Measurements from ENCODE around the gene BCLAF1.
A peak's percentile ranks its signal among the peaks of the same experiment; 100 is the strongest.

The BCLAF1 gene, protein sequence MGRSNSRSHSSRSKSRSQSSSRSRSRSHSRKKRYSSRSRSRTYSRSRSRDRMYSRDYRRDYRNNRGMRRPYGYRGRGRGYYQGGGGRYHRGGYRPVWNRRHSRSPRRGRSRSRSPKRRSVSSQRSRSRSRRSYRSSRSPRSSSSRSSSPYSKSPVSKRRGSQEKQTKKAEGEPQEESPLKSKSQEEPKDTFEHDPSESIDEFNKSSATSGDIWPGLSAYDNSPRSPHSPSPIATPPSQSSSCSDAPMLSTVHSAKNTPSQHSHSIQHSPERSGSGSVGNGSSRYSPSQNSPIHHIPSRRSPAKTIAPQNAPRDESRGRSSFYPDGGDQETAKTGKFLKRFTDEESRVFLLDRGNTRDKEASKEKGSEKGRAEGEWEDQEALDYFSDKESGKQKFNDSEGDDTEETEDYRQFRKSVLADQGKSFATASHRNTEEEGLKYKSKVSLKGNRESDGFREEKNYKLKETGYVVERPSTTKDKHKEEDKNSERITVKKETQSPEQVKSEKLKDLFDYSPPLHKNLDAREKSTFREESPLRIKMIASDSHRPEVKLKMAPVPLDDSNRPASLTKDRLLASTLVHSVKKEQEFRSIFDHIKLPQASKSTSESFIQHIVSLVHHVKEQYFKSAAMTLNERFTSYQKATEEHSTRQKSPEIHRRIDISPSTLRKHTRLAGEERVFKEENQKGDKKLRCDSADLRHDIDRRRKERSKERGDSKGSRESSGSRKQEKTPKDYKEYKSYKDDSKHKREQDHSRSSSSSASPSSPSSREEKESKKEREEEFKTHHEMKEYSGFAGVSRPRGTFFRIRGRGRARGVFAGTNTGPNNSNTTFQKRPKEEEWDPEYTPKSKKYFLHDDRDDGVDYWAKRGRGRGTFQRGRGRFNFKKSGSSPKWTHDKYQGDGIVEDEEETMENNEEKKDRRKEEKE

DNA sequence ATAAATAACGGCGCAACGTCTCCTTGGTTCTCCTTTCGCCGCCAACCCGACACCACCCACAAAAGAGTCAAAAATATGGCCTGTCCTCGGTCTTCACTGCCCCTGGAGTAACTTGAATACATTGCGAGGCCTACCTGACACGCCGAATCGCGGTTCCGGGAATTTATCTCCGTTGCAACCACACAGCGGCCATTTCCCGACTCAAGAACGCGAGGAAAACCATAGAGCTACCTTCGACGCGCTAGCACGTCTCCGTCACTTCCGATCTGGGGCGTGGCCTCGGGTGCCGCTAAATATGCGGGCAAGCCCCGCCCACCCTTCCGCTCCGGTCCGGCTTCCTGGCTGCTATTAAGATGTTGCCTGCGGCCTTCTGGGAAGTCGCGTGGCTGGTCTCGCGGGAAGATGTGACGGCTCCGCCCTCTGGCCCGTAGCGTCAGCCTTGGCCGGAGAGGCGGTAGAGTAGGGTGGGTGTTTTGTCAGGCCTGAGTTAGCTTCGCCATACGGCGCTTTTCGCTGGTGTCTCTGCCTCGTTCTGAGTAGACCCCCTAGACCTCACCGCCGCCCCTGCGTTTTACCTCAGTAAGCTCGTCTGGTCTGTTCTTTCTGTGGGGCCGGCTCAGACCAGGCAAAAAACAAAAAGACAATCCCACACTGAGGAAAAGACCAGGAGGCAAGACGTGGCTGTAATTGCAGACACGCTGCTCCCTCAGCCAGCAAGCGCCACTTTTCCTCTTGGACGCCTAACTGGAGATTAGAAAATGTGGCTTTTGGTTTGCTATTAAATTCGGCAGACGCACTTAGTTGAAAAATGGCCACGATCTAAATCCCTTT, at the start of gene BCLAF1:
Gene BCLAF1, minus strand, starts transcription at position 268 of the 831 bp plus-strand sequence. CDS start 9,980 bp downstream, outside the sequence.
- no peaks in the 10 kb centered on the region for H3K27me3 ChIP-seq (ENCODE audit: insufficient read depth, low read length)
- H3K27ac ChIP-seq (ENCODE audit: low read depth, low read length) = peak within 1 kb of the TSS; percentile 95
- peak within 1 kb of the TSS; percentile 86 for H3K4me3 ChIP-seq (ENCODE audit: low read depth, low read length)
- H3K4me1 ChIP-seq (ENCODE audit: control insufficient read depth, insufficient read depth, low read length, unreplicated experiment) = peaks cover 34% of the 10 kb centered on the region
- peak within 1 kb of the TSS; percentile 82 for H2AFZ ChIP-seq (ENCODE audit: low read length, unreplicated experiment)
- no peaks in the 10 kb centered on the region for H3K36me3 ChIP-seq (ENCODE audit: insufficient read depth, low read length)
- H3K79me2 ChIP-seq (ENCODE audit: control insufficient read depth, insufficient read depth, low read length, unreplicated experiment) = peaks cover 47% of the 10 kb centered on the region

DNA sequence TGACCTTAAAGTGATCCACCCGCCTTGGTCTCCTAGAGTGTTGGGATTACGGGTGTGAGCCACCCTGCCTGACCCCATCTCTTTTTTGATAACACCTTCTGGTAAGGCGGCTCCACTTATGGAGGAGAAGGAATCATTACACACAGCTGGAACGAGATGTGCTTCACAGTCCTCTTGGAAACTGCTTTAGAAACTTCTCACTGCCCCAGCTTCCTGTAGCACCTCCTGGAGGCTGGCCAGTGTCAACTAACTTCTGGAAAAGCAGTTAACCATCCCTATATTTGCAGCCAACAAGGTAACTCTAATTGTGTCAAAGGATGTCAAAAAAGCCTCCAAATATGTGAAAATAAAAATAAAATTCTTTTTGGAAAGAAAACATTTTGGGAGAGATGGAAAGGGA, 48.8 kb upstream of the BCLAF1 start:
- no peaks in the 10 kb centered on the region for H3K79me2 ChIP-seq (ENCODE audit: control insufficient read depth, insufficient read depth, low read length, unreplicated experiment)
- no peaks in the 10 kb centered on the region for H3K36me3 ChIP-seq (ENCODE audit: insufficient read depth, low read length)
- no peak overlapping the region for H3K4me3 ChIP-seq (ENCODE audit: low read depth, low read length)
- no peak overlapping the region for H3K27ac ChIP-seq (ENCODE audit: low read depth, low read length)
- no peak overlapping the region for H2AFZ ChIP-seq (ENCODE audit: low read length, unreplicated experiment)
- H3K4me1 ChIP-seq (ENCODE audit: control insufficient read depth, insufficient read depth, low read length, unreplicated experiment) = no peaks in the 10 kb centered on the region
- H3K27me3 ChIP-seq (ENCODE audit: insufficient read depth, low read length) = peaks cover 3% of the 10 kb centered on the region; the same call in 1 of the 2 replicates

DNA sequence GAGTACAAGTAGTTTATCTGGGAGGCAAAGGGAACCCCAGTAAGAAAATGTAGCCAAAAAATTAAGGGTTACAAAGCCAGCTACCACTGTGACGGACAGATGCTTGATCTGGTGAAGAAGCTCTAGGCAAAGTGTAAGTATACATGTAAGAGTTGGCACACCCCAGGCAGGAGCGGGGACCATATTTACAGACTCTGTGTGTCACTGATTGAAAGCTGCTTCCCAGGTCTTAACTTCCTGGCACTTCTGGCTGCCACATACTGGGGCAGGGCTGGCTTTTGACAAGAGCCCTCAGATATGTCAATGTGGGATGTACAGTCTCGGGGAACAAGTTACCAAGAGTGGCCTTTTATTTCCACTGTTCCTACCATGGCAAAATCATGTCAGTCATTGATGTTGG, 48.0 kb upstream of the BCLAF1 start:
- H3K79me2 ChIP-seq (ENCODE audit: control insufficient read depth, insufficient read depth, low read length, unreplicated experiment) = no peaks in the 10 kb centered on the region
- H3K4me1 ChIP-seq (ENCODE audit: control insufficient read depth, insufficient read depth, low read length, unreplicated experiment) = no peaks in the 10 kb centered on the region
- H3K27me3 ChIP-seq (ENCODE audit: insufficient read depth, low read length) = peaks cover 12% of the 10 kb centered on the region; the same call in 1 of the 2 replicates
- no peak overlapping the region for H2AFZ ChIP-seq (ENCODE audit: low read length, unreplicated experiment)
- H3K36me3 ChIP-seq (ENCODE audit: insufficient read depth, low read length) = no peaks in the 10 kb centered on the region
- H3K27ac ChIP-seq (ENCODE audit: low read depth, low read length) = no peak overlapping the region
- H3K4me3 ChIP-seq (ENCODE audit: low read depth, low read length) = no peak overlapping the region

DNA sequence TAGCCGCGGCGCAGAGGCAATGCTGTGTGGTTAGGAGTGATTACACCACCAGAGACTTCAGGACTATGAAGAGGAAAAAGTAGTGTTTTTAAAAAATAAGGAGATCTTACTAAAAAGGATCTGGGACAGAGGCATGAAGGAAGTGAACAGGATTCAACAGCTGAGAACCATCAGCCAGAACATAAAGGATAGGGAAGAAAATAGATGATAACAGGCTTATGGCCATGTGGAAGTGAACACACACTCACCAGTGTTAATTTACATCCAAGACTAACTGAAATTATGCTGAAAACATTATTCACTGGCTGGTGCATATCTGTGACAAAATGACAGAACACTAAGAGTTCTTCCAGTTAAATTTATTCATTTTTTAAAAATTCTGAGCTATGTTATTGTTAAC, 47.5 kb upstream of the BCLAF1 start:
- H3K4me3 ChIP-seq (ENCODE audit: low read depth, low read length) = no peak overlapping the region
- no peaks in the 10 kb centered on the region for H3K4me1 ChIP-seq (ENCODE audit: control insufficient read depth, insufficient read depth, low read length, unreplicated experiment)
- H2AFZ ChIP-seq (ENCODE audit: low read length, unreplicated experiment) = no peak overlapping the region
- peaks cover 17% of the 10 kb centered on the region for H3K27me3 ChIP-seq (ENCODE audit: insufficient read depth, low read length)
- H3K79me2 ChIP-seq (ENCODE audit: control insufficient read depth, insufficient read depth, low read length, unreplicated experiment) = no peaks in the 10 kb centered on the region
- no peak overlapping the region for H3K27ac ChIP-seq (ENCODE audit: low read depth, low read length)
- H3K36me3 ChIP-seq (ENCODE audit: insufficient read depth, low read length) = no peaks in the 10 kb centered on the region

DNA sequence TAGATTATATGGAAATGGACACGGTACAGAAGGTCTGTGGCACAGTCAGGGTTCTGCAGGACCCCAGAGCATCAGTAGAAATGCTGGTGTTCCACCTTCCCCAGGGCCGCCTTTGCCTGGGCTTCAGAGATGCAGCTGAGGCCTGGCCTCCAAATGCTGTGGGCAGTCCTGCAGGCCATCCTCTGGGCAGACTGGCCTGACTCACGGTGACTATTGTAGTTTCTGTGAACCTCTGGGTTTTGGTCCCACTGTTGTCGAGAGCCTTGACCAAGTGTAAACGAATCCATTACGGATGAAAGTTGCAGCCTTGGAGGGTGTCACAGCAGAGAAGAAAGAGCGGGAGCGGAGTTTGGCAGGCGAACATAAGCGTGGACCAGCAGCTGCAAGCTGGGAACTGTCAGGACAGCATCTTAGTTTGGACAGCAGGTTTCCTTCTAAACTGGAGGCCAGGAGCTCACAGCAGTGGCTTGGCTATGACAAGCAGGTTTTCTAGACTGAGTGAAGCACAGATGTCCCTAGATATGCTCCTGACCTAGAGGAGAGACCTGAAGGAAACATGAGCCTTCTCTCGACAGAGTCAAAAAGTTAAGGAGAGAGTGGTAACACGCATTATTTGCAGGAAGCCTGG, 46.2 kb upstream of the BCLAF1 start:
- H2AFZ ChIP-seq (ENCODE audit: low read length, unreplicated experiment) = no peak overlapping the region
- no peak overlapping the region for H3K27ac ChIP-seq (ENCODE audit: low read depth, low read length)

GRCh38 chr6:136334853-136335252, 45.2 kb upstream of the BCLAF1 start:
- no peak overlapping the region for H3K4me3 ChIP-seq (ENCODE audit: low read depth, low read length)
- H3K27me3 ChIP-seq (ENCODE audit: insufficient read depth, low read length) = peaks cover 18% of the 10 kb centered on the region
- no peaks in the 10 kb centered on the region for H3K79me2 ChIP-seq (ENCODE audit: control insufficient read depth, insufficient read depth, low read length, unreplicated experiment)
- no peaks in the 10 kb centered on the region for H3K4me1 ChIP-seq (ENCODE audit: control insufficient read depth, insufficient read depth, low read length, unreplicated experiment)
- H3K27ac ChIP-seq (ENCODE audit: low read depth, low read length) = no peak overlapping the region
- no peak overlapping the region for H2AFZ ChIP-seq (ENCODE audit: low read length, unreplicated experiment)
- no peaks in the 10 kb centered on the region for H3K36me3 ChIP-seq (ENCODE audit: insufficient read depth, low read length)

More for the DNA sequence above, 46.2 kb upstream of the BCLAF1 start:
- Histone ChIP-seq H3K4me3 (ENCODE audit: low read depth, low read length) (no peak overlapping the region), H3K36me3 (ENCODE audit: insufficient read depth, low read length) (no peaks in the 10 kb centered on the region), H3K27me3 (ENCODE audit: insufficient read depth, low read length) (peaks cover 18% of the 10 kb centered on the region), H3K4me1 (ENCODE audit: control insufficient read depth, insufficient read depth, low read length, unreplicated experiment) (no peaks in the 10 kb centered on the region), H3K79me2 (ENCODE audit: control insufficient read depth, insufficient read depth, low read length, unreplicated experiment) (no peaks in the 10 kb centered on the region)

- no peak overlapping the region for H3K4me3 ChIP-seq (ENCODE audit: low read depth, low read length)
- no peak overlapping the region for H3K27ac ChIP-seq (ENCODE audit: low read depth, low read length)
- no peak overlapping the region for H2AFZ ChIP-seq (ENCODE audit: low read length, unreplicated experiment)
- no peaks in the 10 kb centered on the region for H3K79me2 ChIP-seq (ENCODE audit: control insufficient read depth, insufficient read depth, low read length, unreplicated experiment)
- no peaks in the 10 kb centered on the region for H3K36me3 ChIP-seq (ENCODE audit: insufficient read depth, low read length)
- H3K27me3 ChIP-seq (ENCODE audit: insufficient read depth, low read length) = peaks cover 18% of the 10 kb centered on the region
- no peaks in the 10 kb centered on the region for H3K4me1 ChIP-seq (ENCODE audit: control insufficient read depth, insufficient read depth, low read length, unreplicated experiment)
Observed at GRCh38 chr6:136334465-136334846, 44.8 kb upstream of the BCLAF1 start.

DNA sequence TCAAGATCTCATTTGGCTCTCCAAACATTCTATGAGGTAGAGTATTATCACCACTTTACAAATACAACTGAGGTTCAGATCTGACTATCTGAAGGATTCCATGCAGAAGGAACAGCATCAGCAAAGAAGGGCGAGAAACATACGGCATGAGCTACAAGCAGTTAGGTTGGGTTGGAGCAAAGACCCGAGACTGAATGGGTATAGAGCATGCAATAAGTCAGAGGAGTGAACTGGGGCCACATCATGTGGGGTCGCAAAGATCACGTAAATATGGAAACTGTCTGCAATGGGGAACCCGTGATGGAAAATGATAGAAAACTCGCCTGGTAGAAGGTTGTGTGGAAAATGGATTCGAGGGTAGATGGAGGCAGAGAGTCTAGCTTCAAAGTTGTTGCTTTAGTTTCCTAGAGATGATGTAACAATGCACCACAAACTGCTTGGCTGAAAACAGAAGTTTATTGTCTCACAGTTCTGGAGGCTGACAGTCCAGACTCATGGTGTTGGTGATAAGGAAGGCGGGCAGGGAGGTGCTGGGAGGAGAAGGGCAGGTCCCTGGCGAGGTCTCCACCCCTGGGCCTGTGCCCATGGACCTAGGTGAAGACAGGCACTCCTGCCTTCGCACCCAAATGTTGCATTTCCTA, 44.3 kb upstream of the BCLAF1 start:
- Histone ChIP-seq H3K36me3 (ENCODE audit: insufficient read depth, low read length) (no peaks in the 10 kb centered on the region), H3K4me3 (ENCODE audit: low read depth, low read length) (no peak overlapping the region), H3K4me1 (ENCODE audit: control insufficient read depth, insufficient read depth, low read length, unreplicated experiment) (no peaks in the 10 kb centered on the region), H2AFZ (ENCODE audit: low read length, unreplicated experiment) (no peak overlapping the region), H3K27me3 (ENCODE audit: insufficient read depth, low read length) (peaks cover 18% of the 10 kb centered on the region), H3K27ac (ENCODE audit: low read depth, low read length) (no peak overlapping the region), H3K79me2 (ENCODE audit: control insufficient read depth, insufficient read depth, low read length, unreplicated experiment) (no peaks in the 10 kb centered on the region)

- Histone ChIP-seq H2AFZ (ENCODE audit: low read length, unreplicated experiment) (no peak overlapping the region), H3K79me2 (ENCODE audit: control insufficient read depth, insufficient read depth, low read length, unreplicated experiment) (no peaks in the 10 kb centered on the region), H3K36me3 (ENCODE audit: insufficient read depth, low read length) (no peaks in the 10 kb centered on the region), H3K27me3 (ENCODE audit: insufficient read depth, low read length) (peaks cover 18% of the 10 kb centered on the region), H3K27ac (ENCODE audit: low read depth, low read length) (no peak overlapping the region), H3K4me1 (ENCODE audit: control insufficient read depth, insufficient read depth, low read length, unreplicated experiment) (no peaks in the 10 kb centered on the region), H3K4me3 (ENCODE audit: low read depth, low read length) (no peak overlapping the region)
Observed at GRCh38 chr6:136331461-136331860, 41.8 kb upstream of the BCLAF1 start.

Data from ACC112 (cell line).